Measurements from ENCODE around the gene ZMAT3. TPM values are rescaled to one million over a fixed set of nuclear protein-coding genes. Genes with fewer than 3 reads are reported as not detected.
"Not testable (repeated sequence)": the region's sequence is repeated elsewhere in the genome, so short reads cannot be mapped to it uniquely, and the experiment has no call there.

The ZMAT3 gene
- total and polyA plus RNA-seq, 2 of the 8 experiments (the other 6 are each of a cell fraction or from before 2014, with no cell fraction given) = 5.0 to 9.2 TPM

DNA sequence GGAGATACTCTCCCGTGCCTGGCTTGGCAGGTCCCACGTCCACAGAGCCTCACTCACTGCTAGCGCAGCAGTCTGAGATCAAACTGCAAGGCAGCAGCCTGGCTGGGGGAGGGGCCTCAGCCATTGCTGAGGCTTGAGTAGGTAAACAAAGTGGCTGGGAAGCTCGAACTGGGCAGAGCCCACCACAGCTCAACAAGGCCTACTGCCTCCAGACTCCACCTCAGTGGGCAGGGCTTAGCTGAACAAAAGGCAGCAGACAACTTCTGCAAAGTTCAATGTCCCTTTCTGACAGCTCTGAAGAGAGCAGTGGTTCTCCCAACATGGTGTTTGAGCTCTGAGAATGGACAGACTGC lies 32.7 kb downstream of the ZMAT3 start:
- POLR2A ChIA-PET (ENCODE audit: partially characterized antibody); H4K20me1 ChIP-seq (replicated peaks in 1 of 2; ENCODE audit: control insufficient read depth in 1 of 2, insufficient read depth in 2 of 2, low read length in 2 of 2); H2BK12ac ChIP-seq (ENCODE audit: low read depth, low read length); H3K36me3 ChIP-seq (ENCODE audit: control insufficient read depth in 2 of 4, insufficient read depth in 4 of 4, low read length in 3 of 4); H3K27ac ChIP-seq (ENCODE audit: low read depth, low read length); H3K4ac ChIP-seq (replicated peaks; ENCODE audit: insufficient read length, low read depth, low read length); DNase-seq (ENCODE audit: low read depth in 1 of 2, low spot score in 2 of 2); H2BK15ac ChIP-seq (ENCODE audit: low read length); H3K4me2 ChIP-seq (ENCODE audit: insufficient read depth in 1 of 2, low read depth in 2 of 2, low read length in 2 of 2); H3K9me3 ChIP-seq (ENCODE audit: insufficient read depth in 2 of 2, low read depth in 1 of 2, low read length in 1 of 2); H3K14ac ChIP-seq (ENCODE audit: insufficient read length); H2BK20ac ChIP-seq (ENCODE audit: low read length); H2AFZ ChIP-seq (ENCODE audit: low read length); H3K79me2 ChIP-seq (ENCODE audit: control insufficient read depth in 1 of 2, insufficient read depth in 2 of 2, low read length in 2 of 2); H3K23ac ChIP-seq (ENCODE audit: insufficient read length); H3K4me3 ChIP-seq (ENCODE audit: extremely low read depth in 1 of 4, insufficient read depth in 2 of 4, low read depth in 3 of 4, low read length in 4 of 4); H2AK5ac ChIP-seq (ENCODE audit: low read depth, low read length); H2BK5ac ChIP-seq (ENCODE audit: low read depth, low read length); H4K5ac ChIP-seq (ENCODE audit: insufficient read length, low read depth, low read length); H2BK120ac ChIP-seq (replicated peaks; ENCODE audit: low read depth, low read length); H3K27me3 ChIP-seq (replicated peaks in 1 of 4; ENCODE audit: control insufficient read depth in 3 of 4, extremely low read depth in 1 of 4, insufficient read depth in 3 of 4, low read length in 3 of 4); H4K8ac ChIP-seq (ENCODE audit: extremely low read depth, insufficient read depth, low read length); H3K18ac ChIP-seq (ENCODE audit: extremely low read depth, low read length); H3K9ac ChIP-seq (replicated peaks in 1 of 4; ENCODE audit: extremely low read depth in 1 of 4, low read depth in 3 of 4, low read length in 3 of 4); H3K56ac ChIP-seq (replicated peaks; ENCODE audit: insufficient read length, low read depth, low read length); FAIRE-seq; H3K4me1 ChIP-seq (replicated peaks in 1 of 4; ENCODE audit: control insufficient read depth in 3 of 4, insufficient read depth in 4 of 4, low read length in 3 of 4); H3K23me2 ChIP-seq (ENCODE audit: low read depth, low read length); H4K91ac ChIP-seq (replicated peaks; ENCODE audit: insufficient read length, low read length); H3K79me1 ChIP-seq (ENCODE audit: low read depth, low read length): not testable (repeated sequence)
- 87% methylated on average over 4 of the region's 4 CpGs; no CpG with 5 or more reads in 1 of the 2 experiments for WGBS, 2 experiments (ENCODE audit: extremely low coverage in 1 of 2, insufficient coverage in 1 of 2, insufficient read length in 1 of 2, insufficient replicate concordance in 2 of 2, low coverage in 1 of 2, low lambda C conversion rate in 2 of 2, missing lambda C conversion rate in 1 of 2)
- CTCF ChIA-PET (ENCODE audit: partially characterized antibody) = interaction anchor here (1.0 to 1.6 kb wide), 4 partner anchors 23 to 233 kb away, joined by 3 to 4 read pairs (median 3); no protein-coding TSS in a partner anchor
